ENCODE data around the gene FAM120A.
A peak's percentile ranks its signal among the peaks of the same experiment; 100 is the strongest.

Gene FAM120A

GRCh38 chr9:93599571-93600403, 148.3 kb downstream of the FAM120A start:
- Mint-ChIP-seq H3K36me3 (ENCODE audit: low read depth) (peaks cover 8% of the 10 kb centered on the region), H3K27ac (no peak overlapping the region), H3K9me3 (peaks cover 3% of the 10 kb centered on the region), H3K4me1 (peaks cover 13% of the 10 kb centered on the region), H3K4me3 (no peak overlapping the region), H3K27me3 (ENCODE audit: low read depth) (no peaks in the 10 kb centered on the region)
- no peak for TF ChIP-seq CTCF (IDR thresholded peaks at IDR 0.05; ENCODE audit: unreplicated experiment in 3 of 3)

- Mint-ChIP-seq H3K9me3 (peaks cover 8% of the 10 kb centered on the region), H3K36me3 (ENCODE audit: low read depth) (peaks cover 13% of the 10 kb centered on the region), H3K27ac (no peak overlapping the region), H3K4me1 (peaks cover 13% of the 10 kb centered on the region), H3K4me3 (no peak overlapping the region), H3K27me3 (ENCODE audit: low read depth) (no peaks in the 10 kb centered on the region)
- no peak for TF ChIP-seq CTCF (IDR thresholded peaks at IDR 0.05; ENCODE audit: unreplicated experiment in 3 of 3)
Measured at GRCh38 chr9:93600504-93600903, 149.0 kb downstream of the FAM120A start.

- Mint-ChIP-seq H3K9me3 (peaks cover 11% of the 10 kb centered on the region), H3K4me3 (no peak overlapping the region)
Measured at GRCh38 chr9:93601063-93601462, 149.6 kb downstream of the FAM120A start.

GRCh38 chr9:93601666-93602065, 150.2 kb downstream of the FAM120A start:
- TF ChIP-seq CTCF (IDR thresholded peaks at IDR 0.05; ENCODE audit: unreplicated experiment in 3 of 3), result no peak
- H3K27ac Mint-ChIP-seq, result no peak overlapping the region
- H3K36me3 Mint-ChIP-seq (ENCODE audit: low read depth), result peaks cover 22% of the 10 kb centered on the region
- peaks cover 13% of the 10 kb centered on the region for H3K4me1 Mint-ChIP-seq
- H3K27me3 Mint-ChIP-seq (ENCODE audit: low read depth), result no peaks in the 10 kb centered on the region
- H3K9me3 Mint-ChIP-seq, result peaks cover 17% of the 10 kb centered on the region
- no peak overlapping the region for H3K4me3 Mint-ChIP-seq

More at GRCh38 chr9:93601063-93601462, 149.6 kb downstream of the FAM120A start:
- H3K27ac Mint-ChIP-seq, result peak overlapping the region in 1 of 3 experiments; percentile 19
- H3K36me3 Mint-ChIP-seq (ENCODE audit: low read depth), result peaks cover 16% of the 10 kb centered on the region
- H3K4me1 Mint-ChIP-seq, result peaks cover 13% of the 10 kb centered on the region
- no peaks in the 10 kb centered on the region for H3K27me3 Mint-ChIP-seq (ENCODE audit: low read depth)
- TF ChIP-seq CTCF (IDR thresholded peaks at IDR 0.05; ENCODE audit: unreplicated experiment in 3 of 3), result no peak

GRCh38 chr9:93603011-93603410, 151.5 kb downstream of the FAM120A start:
- TF ChIP-seq CTCF (IDR thresholded peaks at IDR 0.05; ENCODE audit: unreplicated experiment in 3 of 3), result no peak
- Mint-ChIP-seq H3K4me3 (no peak overlapping the region), H3K9me3 (peaks cover 25% of the 10 kb centered on the region), H3K4me1 (peaks cover 13% of the 10 kb centered on the region), H3K27ac (no peak overlapping the region), H3K36me3 (ENCODE audit: low read depth) (peaks cover 31% of the 10 kb centered on the region), H3K27me3 (ENCODE audit: low read depth) (no peaks in the 10 kb centered on the region)

- H3K4me3 Mint-ChIP-seq, result no peak overlapping the region
- H3K27ac Mint-ChIP-seq, result no peak overlapping the region
- no peak for TF ChIP-seq CTCF (IDR thresholded peaks at IDR 0.05; ENCODE audit: unreplicated experiment in 3 of 3)
- peaks cover 13% of the 10 kb centered on the region for H3K4me1 Mint-ChIP-seq
- no peaks in the 10 kb centered on the region for H3K27me3 Mint-ChIP-seq (ENCODE audit: low read depth)
- peaks cover 40% of the 10 kb centered on the region for H3K36me3 Mint-ChIP-seq (ENCODE audit: low read depth)
- peaks cover 31% of the 10 kb centered on the region for H3K9me3 Mint-ChIP-seq
Measured at GRCh38 chr9:93603906-93604326, 152.4 kb downstream of the FAM120A start.

Data from nephron (organoid).